CD1c-positive myeloid dendritic cell (primary cell): ENCODE measurements around the gene NFIX.
"Not testable (repeated sequence)": the region's sequence is repeated elsewhere in the genome, so short reads cannot be mapped to it uniquely, and the experiment has no call there.

ENCODE experiments used
- DNase-seq: peaks from one replicate; pipeline ENCODE4 v3.0.0-alpha.2; 2016; ENCODE audit errors: extremely low spot score

Gene NFIX

DNA sequence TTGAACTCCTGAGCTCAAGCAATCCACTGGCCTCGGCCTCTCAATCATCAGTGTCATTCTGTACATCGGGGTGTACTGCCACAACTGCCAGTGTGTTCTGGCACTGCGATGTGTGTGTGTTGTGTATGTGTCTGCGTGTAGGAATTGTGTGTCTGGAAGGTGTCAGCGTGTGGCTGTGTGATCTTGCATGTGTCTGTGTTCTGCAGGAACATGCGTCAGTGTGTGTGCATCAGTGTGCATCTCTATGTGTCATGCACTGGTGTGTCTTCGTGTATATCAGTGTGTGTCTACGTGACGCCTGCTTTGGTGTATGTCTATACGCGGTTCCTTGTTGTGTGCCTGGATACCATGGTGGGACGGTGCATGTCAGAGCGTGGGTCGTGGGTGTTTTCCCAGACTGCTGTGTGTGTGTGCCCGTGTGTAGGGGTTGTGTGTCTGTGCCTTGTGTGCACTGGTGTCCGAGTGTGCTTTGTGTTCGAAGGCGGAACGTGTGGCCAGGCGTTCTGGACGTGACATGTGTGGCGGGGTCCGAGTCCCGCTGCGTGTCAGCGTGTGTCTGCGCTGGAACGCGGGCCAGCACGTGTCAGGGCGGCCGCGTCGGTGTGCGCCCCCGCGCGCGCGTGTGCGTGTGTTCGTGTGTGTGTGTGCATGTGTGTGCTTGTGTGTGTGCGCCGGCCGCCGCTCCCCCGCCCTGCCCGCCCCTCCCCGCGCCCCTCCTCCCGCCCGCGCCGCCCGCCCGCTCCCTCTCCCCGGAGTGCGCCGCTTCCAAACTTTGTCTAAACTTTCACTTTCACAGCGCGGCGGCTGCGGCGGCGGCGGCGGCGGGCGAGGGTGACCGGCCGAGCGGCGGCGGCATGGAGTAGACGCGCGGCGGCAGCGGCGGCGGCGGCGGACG is at the start of gene NFIX:
TSS of gene NFIX (plus strand) at position 775 of the 895 bp plus-strand sequence. CDS start 363 bp downstream, outside the sequence.
- DNase-seq = peak; percentile 67

DNA sequence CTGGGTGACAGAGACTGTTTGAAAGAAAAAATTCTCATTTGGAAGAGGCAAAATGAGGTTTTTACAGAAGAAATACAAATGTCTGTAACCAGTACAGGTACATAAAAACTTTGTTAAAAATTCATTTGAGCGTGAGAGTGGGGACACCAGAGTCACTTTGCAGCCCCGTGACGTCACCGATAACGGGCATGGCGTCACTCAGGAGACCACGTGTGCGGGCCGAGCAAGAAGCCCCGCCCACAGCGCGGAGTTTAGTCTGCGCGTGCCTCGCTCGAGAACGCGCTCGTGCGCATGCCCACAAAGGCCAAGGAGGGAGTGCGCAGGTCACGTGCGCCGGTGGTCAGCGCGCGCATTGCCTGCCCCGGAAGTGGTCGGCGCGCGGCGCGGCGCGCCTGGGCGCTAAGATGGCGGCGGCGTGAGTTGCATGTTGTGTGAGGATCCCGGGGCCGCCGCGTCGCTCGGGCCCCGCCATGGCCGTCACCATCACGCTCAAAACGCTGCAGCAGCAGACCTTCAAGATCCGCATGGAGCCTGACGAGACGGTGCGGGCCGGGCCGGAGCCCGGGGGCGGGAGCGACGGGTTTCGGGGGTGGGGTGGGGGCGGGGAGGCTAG is 49.7 kb upstream of the NFIX start, which contains the start of gene RAD23A:
TSS of gene RAD23A (plus strand) at position 384 of the 613 bp plus-strand sequence. CDS start at position 471, 87 bp downstream.
- DNase-seq = peak; percentile 100

DNA sequence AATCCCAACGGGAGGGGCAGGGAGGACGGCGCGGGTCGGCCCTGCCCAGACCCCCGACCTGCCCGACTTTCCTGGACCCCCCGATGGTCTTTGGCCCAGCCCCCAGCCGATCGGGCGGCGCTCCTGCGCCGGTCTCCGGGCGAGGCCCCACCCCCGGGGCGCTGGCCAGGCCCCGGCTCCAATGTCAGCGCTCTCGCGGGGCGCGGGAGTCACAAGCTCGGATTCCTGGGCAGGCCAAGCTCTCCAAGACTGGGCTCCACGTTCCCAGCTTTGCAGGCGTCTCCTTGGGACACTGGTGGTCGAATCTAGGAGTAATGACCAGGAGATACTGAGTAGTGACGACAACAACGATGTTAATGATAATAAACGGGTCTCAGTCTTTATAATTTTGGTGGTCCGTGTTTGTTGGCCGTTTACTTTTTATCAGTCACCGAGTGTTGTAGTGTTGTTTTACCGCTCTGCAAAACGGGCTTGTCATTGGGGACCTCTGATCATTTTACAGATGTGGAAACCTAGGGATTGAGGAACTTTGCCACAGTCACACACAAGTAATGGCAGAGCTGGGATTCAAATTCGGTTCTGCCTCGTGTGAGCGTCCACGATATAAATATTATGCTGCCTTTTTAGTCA is 49.1 kb upstream of the NFIX start:
- DNase-seq = peak; percentile 60

DNA sequence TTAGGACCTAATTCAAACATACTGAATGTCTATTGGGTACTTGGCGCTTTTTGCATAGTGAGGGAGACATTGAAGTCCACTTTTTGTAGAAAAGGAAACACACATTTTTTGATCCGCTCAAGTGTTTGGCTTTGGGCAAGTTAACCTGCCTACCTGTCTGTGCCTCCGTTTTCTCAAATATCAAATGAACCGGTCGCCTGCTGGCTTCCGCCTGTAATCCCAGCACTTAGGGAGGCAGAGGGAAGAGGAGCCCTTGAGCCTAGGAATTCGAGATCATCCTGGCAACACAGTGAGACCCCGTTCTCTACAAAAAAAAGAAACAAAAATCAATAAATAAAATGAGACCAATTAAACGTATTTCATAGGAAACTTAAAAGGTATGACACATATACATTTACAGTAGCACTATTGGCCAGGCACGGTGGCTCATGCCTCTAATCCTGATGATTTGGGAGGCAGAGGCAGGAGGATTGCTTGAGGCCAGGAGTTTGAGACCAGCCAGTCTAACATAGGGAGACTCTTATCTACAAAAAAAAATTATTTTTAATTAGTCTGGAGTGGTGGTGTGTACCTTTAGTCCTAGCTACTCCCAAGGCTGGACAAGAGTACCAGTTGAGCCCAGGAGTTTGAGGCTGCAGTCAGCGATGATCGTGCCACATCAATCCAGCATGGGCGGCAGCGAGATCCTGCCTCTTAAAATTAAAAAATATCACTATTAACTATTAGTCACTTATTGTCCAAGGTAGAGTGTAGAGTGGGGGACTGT is 48.4 kb upstream of the NFIX start:
- DNase-seq = no peak

- DNase-seq = no peak
Measured at GRCh38 chr19:12947702-12948611, 47.3 kb upstream of the NFIX start.

DNA sequence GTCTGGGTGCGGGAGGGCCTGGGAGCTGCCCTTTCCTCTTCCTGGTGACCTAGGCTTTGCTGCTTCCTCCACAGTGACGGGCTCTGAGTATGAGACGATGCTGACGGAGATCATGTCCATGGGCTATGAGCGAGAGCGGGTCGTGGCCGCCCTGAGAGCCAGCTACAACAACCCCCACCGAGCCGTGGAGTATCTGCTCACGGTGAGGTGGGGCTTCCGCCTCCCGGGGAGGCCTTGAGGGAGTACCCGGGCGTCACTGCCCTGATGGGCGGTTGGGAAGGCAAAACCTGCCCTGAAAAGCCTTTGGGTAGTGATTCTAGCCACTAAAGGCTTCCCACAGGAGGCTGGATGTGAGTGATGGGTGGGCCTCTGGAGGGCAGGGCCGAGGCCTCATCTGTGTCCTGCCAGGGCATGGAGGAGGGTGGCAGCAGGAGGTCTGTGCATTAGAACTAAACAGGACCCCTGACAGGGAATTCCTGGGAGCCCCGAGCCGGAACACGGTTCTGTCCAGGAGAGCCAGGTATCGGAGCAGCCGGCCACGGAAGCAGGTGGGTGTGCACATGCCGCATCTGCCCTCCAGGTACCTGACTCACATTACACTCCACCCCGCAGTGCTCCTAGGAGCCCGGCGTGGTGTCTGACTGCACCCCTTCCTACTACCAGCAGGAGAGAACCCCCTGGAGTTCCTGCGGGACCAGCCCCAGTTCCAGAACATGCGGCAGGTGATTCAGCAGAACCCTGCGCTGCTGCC is 46.5 kb upstream of the NFIX start:
- DNase-seq = no peak

GRCh38 chr19:12949363-12950283 is 45.7 kb upstream of the NFIX start:
- no peak for DNase-seq

GRCh38 chr19:12952050-12952449 is 43.2 kb upstream of the NFIX start:
- DNase-seq = not testable (repeated sequence)

GRCh38 chr19:12952488-12953137 is 42.7 kb upstream of the NFIX start:
- DNase-seq = peak; percentile 84

DNA sequence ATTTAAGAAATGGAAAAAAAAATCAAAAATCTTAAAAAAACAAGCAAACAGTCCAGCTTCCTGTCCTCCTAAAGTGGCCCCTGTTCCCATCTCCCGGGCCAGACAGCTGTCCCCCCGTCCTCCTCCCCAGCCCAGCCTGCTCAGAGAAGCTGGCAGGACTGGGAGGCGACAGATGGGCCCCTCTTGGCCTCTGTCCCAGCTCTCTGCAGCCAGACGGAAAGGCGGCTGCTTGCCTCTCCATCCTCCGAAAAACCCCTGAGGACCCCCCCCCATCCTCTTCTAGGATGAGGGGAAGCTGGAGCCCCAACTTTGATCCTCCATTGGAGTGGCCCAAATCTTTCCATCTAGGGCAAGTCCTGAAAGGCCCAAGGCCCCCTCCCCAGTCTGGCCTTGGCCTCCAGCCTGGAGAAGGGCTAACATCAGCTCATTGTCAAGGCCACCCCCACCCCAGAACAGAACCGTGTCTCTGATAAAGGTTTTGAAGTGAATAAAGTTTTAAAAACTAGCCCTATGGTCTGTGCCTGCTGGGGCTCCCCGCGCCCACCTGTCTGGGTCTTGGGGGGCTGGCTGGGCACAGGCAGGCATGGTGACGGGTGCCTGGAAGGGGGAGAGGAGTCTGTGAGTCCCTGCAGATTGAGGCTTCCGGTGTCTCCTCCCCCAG is 42.0 kb upstream of the NFIX start:
- no peak for DNase-seq

GRCh38 chr19:12953799-12954611 is 41.3 kb upstream of the NFIX start:
- no peak for DNase-seq

DNA sequence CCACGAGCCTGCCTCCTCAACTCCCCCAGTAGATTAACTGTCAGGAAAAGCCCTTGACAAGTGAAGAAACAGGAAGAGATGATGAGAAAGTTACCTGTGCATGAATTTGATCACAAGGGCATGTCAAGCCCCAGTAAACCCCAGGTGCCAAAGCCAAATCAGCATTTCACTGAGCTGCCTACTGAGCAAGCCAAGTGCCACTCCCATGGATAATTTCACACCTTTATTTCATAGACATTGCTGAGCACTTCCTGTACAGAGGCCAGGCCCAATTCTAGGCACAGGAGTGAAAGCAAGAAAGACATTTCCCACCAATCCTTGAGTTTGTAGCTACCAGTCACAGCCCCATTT is 40.7 kb upstream of the NFIX start:
- DNase-seq = no peak

GRCh38 chr19:12955575-12955974 is 39.7 kb upstream of the NFIX start:
- not testable (repeated sequence) for DNase-seq

- DNase-seq = no peak
Measured at GRCh38 chr19:12955996-12956395, 39.3 kb upstream of the NFIX start.

DNA sequence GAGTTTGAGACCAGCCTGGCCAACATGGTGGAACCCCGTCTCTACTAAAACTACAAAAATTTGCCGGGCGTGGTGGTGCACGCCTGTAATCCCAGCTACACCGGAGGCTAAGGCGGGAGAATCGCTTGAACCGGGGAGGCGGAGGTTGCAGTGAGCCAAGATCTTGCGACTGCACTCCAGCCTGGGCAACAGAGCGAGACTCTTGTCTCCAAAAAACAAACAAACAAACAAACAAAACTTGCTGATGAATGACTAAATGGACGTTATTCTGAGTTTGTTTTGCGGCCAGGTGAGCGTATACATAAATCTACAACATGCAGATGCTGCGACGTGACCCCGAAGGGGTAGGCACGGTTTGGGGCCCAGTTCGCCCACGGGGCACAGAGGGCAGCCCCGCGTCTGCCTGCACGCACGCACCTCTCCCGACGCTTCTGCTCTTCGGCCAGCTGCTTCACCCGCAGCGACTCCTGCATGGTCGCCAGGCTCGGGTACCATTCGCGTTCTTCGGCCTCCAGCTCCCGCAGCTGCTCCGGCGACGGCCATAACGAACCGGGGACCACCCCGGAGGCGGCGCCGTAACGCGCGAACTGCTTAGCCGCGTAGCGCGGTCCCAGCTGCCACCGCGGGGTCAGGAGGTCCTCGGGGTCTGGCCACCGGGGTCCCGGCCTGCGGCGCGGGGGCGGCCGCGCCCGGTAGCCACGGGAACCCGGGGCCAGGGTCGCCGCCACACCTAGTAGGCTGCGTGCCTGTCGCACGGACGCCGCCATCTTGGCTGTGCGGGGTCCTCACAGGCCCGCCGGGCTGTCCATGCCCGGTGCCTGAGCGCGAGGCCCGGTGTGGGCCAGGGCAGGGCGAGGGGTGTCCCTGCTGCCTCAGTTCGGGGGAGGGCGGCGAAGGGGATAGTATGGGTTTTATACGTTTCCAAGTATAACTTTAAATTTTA is 38.6 kb upstream of the NFIX start, which contains the start of gene GADD45GIP1:
TSS of gene GADD45GIP1 (minus strand) at position 778 of the 943 bp plus-strand sequence. CDS start at position 767, 11 bp downstream.
- peak; percentile 79 for DNase-seq
